ENCODE data around the gene MPHOSPH8.

GRCh38 chr13:19695829-19696228 is 62.4 kb downstream of the MPHOSPH8 start:
- TF ChIP-seq, protein P1, sequence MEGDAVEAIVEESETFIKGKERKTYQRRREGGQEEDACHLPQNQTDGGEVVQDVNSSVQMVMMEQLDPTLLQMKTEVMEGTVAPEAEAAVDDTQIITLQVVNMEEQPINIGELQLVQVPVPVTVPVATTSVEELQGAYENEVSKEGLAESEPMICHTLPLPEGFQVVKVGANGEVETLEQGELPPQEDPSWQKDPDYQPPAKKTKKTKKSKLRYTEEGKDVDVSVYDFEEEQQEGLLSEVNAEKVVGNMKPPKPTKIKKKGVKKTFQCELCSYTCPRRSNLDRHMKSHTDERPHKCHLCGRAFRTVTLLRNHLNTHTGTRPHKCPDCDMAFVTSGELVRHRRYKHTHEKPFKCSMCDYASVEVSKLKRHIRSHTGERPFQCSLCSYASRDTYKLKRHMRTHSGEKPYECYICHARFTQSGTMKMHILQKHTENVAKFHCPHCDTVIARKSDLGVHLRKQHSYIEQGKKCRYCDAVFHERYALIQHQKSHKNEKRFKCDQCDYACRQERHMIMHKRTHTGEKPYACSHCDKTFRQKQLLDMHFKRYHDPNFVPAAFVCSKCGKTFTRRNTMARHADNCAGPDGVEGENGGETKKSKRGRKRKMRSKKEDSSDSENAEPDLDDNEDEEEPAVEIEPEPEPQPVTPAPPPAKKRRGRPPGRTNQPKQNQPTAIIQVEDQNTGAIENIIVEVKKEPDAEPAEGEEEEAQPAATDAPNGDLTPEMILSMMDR (IDR thresholded peaks at IDR 0.05 in 4 of 5, conservative IDR thresholded peaks at IDR 0.05 in 1 of 5) = no peak
- no peak for TF ChIP-seq POLR2A (IDR thresholded peaks at IDR 0.05)

All from gastrocnemius medialis (tissue), 4 donors.